GM21515 (cell line): ENCODE results near the gene GAS2L1.
A peak's percentile ranks its signal among the peaks of the same experiment; 100 is the strongest.

ENCODE experiments used
- ATAC-seq: cut with Tn5 transposase; IDR thresholded peaks from one replicate; pipeline ENCODE4 v1.9.1; 2021; ENCODE audit not compliant: unreplicated experiment

The GAS2L1 gene

DNA sequence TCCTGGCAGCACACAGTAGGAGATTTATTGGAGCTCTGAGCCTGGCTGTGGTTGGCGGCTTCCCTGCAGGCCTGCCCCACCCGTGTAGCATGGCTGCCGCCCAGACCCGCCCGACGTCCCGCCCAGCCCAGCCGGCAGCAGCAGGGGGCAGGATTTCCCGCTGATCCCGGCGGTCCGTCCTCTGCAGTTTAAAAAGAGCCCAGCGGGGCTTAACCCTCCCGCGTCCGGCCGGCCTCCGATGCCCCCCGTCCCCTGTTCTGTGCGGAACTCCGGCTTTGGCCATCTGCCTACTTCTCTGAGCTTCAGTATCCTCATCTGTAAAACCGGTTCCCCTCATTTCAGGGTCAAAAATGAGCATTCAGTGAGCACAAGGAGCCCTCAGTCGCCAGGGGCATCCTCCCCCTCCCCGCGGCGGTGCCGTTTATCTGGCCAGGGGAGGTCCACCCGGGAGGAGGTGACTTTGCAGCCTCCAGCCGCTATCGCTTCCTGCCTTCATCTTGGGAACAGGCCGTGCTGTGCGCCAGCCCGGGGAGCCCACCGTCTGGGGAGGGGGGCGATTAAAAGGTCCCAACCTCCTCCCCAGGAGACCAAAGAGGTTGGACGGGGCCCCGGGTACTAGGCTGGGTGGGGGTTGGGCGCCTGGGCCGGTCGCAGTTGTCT lies at the start of gene GAS2L1:
Gene GAS2L1 (plus strand): TSS at position 476 of the 660 bp plus-strand sequence. CDS start 1,456 bp downstream, outside the sequence.
- ATAC-seq, result no peak

DNA sequence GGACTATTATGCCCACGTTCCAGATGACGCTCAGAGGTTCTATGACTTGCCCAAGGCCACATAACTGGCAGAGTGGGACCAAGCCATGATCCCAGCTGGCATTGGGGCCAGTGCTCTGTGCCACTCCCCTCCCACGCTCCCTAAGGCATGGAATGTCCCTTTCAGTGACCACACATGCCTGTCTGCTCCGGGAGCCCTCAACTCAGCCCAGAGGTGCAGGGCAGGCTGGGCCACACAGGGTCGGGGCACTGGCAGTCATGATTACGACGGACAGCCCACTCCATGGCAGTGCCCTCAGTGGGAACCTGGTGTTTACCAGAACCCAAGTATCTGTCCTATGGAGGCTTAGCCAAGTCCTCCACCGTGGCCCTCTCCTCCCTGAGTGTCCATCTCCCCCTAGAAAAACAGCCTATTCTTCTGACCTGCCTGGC lies 48.7 kb upstream of the GAS2L1 start:
- ATAC-seq, result no peak

DNA sequence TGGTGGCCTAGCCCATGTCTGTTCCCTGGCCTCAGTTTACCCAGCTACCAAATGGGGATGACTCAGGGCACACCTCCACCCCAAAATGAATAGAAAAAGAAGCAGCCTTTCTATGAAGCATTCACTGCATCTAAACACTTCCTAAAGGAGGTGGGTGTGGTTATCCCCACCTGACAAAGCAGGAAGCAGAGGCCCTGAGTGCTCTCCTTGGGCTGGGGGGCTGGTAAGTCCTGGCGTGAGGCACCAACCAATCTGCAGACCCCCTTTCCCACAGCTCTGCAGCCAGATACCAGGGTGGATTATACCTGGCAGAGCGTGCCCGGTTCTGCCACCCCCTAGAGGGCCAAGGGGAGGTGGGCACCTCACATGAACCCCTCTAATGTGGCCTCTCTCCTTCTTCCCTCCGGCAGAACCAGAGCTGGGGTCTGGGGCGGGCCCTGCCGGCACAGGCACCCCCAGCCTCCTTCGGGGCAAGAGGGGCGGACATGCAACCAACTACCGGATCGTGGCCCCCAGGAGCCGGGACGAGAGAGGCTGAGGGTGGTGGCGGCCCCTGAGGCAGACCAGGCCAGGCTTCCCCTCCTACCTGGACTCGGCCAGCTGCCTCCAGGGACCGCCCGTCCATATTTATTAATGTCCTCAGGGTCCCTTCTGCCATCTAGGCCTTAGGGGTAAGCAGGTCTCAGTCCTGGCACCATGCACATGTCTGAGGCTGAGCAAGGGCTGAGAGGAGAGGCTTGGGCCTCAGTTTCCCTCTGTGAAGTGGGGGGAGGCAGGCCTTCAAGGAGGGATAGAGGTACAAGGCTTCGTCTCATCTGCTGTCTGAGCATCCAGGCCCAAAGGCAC lies 47.8 kb upstream of the GAS2L1 start:
- ATAC-seq, result no peak

DNA sequence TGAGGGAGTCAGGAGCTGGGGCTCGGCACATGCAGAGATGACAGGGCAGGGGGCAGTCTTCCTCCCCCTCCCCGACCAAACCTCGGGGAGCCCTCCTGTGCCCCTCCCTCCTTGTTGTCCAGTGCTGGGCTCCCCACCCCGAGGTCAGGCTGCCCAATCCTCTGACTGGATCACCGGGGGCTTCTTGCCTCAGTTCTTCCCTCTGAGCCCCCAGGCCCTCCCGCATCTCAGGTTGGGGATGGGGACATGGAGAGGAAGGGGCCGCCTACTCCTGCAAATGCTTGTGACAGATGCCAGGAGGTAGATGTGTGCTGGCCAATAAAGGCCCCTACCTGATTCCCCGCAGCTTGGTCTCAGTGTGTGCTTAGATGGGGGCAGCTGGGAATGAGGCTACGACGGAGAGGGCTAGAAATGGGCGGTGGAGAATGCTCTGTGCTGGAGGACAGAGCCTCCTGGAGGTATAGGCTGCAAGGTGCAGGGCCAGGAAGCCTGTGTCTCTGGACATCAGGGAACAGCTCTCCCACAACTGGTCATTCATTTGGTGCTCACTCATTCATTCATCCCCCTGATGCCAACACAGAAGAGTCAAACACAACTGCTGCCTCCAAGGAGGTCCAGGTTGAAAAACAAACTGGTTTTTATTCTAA lies 47.1 kb upstream of the GAS2L1 start:
- no peak for ATAC-seq

DNA sequence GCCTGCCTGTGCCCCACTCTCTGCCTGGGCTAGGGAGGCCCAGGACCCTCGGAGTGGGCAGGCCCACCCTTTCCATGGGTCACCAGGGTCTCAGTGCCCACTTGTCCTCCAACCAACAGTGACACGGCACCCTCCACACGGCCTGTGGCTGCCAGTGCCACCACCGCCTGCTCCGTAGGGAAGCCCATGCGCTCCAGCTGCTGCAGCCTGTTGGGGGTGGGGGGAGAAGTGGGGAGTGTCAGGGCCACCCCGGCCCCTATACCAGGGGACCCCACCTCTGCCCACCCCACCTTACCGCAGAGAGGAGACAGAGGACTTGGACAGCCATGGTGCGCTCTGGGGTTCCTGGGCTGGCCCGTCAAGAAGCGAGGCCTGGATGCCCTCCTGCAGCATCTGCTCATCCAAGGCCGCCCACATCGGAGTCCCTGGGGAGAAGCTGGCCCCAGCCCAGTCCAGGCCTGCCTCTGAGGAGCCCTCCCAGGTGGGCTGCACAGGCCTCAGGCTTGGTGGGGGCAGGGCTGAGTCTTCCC lies 46.4 kb upstream of the GAS2L1 start:
- ATAC-seq, result no peak

DNA sequence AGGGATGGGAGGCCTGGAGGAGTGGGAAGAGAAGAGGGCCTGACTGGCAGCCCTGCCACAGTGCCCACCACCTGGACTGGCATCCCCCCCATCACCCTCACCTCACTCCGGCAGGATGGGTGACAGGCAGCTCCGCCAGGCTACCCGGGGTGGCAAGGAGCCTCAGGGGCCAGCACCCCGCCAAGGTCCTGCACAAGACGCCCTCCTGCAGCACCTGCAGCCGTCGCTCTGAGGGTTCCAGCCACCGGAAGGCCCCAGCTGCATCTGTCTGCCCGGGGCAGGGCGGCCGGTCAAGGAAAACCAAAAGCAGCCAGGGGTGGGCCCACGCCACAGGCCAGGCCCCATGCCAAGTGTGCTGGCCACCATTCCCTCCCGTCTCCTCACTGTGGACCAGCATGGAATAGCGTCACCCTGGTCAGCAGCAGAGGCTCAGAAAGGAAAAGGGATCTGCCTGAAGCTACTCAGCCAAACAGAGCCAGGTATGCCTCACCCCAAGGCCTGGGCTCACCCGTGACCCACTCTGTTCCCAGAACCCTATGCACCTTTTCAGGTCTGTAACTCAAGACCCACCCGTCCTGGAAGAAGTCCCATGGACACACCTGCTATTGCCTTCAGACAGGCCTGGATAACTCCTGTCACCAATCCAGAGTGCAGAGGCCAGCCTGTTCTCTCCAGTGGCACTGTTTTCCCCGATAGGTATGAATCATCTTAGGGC lies 45.7 kb upstream of the GAS2L1 start:
- no peak for ATAC-seq

DNA sequence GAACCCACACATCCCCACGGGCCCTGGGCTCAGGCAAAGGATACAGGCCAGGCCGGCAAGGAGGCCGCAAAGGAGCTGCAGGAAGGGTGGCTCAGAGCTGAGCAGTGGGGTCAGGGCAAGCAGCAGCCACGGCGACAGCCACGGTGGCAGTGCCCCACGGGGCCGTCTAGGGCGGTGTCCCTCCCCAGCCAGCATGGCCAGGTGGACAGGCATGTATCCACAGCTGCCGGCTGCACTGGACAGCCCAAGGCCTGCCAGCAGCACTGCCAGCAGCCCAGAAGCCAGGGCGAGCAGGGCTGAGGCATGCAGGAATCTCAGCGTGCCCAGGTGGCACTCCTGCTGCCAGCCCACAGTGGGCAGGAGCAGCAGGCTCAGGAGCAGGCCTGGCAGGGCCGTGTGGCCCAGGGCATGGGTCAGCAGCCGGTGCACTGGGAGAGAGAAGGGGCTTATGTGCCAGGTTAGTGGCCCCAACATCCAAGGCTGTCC lies 42.6 kb upstream of the GAS2L1 start:
- ATAC-seq, result no peak

DNA sequence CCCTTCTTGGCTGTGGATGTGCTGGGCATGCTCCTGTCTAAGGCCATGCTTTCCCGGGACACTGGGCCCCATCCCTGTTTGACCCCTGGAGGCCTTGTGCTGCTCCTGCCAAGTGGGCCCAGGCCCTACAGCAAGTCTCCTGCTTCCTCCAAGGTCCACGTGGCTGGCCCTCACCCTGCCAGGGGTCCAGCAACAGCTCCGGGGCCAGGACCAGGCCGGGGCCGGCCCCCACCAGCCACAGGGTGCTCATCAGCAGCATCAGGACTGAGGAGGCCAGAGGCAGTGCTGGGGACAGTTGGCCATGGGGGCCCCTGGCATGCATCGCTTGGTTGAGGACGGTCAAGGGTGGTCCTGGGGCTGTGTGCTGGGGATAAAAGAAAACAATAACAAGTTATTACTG lies 41.1 kb upstream of the GAS2L1 start:
- no peak for ATAC-seq

DNA sequence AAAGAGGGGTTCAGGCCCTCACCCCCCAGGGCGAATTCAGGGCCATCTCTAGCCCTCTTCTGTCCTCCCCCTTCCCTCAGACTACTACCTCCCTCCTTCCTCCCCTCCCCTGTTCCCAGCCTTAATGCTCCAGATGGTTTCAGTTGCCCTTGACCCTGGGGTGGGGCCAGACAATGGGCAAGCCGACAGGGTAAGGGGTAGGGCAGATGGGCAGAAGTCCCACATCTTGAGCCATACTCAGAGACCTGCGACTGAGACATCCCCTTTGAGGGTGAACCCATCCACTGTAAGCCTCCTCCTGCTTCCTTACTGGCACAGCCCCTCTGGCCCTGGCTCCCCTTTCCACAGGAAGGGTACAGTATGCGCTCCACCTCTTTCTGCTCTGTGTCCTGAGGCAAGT lies 40.5 kb upstream of the GAS2L1 start:
- no peak for ATAC-seq

DNA sequence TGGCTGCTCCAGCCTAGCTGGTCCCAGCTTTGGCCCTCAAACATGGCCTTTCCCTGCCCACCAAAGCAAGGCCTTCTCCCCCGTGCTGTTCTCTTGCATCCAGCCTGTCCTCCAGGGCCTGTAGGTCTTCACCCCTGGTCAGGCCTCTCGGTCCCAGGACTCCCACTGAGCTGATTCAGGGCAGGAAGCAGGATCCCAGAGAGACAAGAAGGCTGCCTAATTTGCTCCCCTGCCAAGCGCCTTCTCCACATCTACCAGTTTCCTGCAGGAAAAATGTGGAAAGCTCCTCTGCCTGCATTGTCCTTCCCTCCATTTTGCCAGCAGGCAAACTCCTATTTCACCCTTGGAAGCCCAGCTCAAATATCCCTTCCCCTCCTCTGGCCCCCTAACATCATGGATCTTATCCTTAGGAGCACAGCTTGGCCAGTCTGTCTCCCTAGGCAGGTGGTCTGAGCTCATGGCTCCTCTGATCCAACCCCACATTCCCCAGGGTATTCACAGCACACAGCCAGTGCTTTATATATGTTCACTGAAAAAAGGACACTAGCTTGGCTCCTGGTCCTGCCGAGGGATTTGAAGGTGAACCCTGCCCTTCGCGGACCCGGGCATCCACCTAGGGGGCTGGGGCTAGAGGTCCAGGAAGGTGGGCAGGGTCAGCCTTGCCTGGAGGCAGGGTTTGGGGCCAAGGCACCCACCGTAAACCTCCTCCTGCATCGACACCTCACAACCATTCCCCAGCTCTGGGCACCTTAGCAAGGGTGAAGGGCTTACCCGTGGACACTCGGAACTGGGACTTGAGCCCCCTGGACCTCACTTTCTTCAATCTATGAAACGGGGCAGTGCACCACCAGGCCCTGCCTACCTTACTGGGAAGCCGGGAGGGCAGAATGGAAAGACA lies 39.6 kb upstream of the GAS2L1 start:
- ATAC-seq, result no peak

DNA sequence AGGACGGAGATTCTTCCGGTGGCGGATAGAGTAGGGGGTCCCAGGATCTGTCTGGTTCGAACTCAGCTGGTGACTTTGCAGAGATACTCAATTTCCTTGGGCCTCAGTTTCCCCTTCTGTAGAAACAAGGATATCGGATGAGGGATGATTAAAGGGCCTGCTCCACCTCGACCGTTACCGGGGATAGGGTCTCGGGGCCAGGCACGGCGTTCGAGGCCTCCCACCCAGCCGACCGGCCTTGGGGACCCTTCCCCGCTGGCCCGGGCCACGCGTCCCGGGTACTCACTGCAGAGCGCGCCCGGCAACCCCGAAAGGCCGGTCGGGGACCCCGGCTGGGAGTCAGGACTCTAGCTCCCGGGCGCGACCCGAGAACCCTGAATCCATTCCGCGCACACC lies 39.0 kb upstream of the GAS2L1 start:
- no peak for ATAC-seq

DNA sequence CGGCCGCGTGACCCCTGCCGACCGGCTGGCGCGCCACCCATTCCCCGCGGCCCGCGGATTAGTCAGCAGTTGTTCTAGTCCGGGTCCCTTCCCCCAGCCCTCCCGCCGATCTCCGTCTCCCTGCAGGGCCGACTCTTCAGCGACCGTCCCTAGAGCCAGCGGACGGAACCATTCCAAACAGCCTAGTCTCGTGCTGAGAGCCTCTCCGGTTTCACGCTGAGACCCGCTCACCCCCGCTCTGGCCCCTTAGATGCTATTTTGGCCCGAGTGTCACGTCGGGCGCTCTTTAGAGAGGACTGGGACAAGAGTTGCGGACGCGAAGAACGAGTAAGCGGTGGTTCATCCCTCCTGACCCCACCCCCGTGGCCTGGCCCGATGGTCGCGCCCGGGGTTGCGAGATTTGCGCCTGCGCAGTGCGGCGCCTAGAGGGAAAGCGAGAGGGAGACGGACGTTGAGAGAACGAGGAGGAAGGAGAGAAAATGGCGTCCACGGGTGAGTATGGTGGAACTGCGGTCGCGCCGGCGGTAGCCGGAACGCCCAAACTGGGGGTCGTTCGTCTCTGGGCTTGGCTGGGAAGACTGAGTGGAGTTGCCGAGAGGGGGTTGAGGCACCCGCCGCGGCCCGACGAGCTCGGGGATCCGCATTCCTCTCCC lies 38.5 kb upstream of the GAS2L1 start, which contains the start of the genes EWSR1 and RHBDD3:
Gene EWSR1 (plus strand): TSS at position 411 of the 653 bp plus-strand sequence. CDS start 69 bp downstream, at position 480.
Gene RHBDD3 (minus strand): TSS at position 124 of the 653 bp plus-strand sequence. CDS start 2,355 bp downstream, outside the sequence.
- ATAC-seq, result peak; percentile 84

DNA sequence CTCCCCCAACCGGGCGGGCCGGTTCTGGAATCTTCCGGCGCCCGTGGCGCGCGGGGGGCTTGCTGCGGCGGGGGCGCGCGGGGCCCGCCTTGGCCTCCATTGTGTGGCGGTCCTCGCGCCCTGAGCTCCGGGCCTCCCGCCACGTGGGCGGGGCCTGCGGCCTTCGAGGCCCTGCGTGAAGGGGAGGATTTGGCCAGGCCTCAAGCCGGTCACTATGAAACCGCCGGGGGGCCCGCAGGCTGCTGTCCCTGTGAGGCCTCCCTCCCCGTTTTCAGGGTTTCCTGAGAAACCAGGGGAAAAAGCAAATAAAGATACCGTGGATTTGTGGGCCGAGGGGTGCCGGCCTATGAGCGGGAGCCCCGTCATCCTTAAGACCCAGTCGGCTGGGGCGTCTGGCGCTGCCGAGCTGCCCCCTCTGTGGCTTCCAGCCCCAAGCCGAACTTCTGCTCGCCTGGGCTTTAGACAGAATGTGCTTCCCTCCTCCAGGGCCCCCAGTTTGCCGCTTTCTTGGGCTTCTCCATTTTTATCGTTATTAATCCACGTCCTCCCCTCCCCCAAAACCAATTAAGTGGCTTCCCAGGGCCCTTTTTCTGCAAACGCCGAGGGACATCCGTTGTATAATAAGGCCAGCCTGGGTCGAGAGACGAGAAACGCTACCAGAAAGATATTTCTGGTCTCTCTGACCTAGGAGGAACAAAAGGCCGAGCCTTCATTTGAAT lies 37.8 kb upstream of the GAS2L1 start:
- peak; percentile 19 for ATAC-seq

DNA sequence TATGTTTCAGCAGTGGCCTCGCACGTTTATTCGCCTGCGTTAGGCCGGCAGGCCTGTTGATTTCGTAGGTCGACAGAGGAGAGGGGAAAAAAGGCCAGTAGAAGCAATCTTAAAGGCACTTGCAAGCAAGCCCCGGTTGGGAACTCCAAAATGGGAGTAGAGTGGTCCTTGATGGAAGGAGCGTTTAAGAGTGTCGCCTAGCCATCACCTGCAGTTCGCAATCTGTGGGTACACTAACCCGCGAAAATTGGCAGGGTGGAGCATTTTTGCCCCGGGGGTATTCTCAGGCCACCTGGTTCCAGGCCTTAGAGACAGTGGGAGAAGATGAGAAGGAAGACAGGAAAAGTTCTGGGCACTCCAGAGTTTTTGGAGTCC lies 37.2 kb upstream of the GAS2L1 start:
- ATAC-seq, result no peak

DNA sequence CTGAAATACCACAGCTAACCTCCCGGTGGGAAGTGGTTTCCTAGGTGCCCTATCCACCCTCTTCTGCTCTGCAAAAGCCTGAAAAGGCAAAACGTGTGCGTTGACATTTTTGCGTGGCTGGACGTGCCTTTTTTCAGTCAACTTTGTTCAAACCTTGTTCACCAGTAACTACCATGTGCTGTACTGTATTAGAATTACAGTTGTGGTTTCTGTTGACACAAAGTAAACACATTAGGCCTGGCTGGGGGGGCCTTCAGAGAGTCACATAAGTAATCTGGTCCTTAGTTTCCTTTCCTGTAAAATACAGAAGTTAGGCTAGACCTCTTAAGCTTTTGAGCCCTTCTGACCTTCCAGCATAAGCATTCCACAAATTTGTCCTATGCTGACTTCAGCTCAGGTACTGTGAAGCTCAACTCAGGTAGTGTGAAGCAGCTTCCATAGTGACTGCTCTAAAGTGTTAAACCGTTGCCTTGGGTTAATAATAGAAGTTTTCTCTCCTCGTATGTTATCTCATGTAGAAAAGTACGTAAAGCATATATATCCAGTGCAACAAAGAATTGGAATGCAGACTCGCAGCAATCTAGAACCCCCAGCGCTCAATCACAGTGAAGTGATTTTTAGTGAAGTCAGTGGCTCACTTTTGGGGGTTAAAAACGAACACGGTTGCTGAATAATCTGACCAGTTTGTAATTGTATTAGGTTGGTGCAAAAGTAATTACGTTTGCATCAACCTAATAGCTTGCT lies 36.5 kb upstream of the GAS2L1 start:
- no peak for ATAC-seq

DNA sequence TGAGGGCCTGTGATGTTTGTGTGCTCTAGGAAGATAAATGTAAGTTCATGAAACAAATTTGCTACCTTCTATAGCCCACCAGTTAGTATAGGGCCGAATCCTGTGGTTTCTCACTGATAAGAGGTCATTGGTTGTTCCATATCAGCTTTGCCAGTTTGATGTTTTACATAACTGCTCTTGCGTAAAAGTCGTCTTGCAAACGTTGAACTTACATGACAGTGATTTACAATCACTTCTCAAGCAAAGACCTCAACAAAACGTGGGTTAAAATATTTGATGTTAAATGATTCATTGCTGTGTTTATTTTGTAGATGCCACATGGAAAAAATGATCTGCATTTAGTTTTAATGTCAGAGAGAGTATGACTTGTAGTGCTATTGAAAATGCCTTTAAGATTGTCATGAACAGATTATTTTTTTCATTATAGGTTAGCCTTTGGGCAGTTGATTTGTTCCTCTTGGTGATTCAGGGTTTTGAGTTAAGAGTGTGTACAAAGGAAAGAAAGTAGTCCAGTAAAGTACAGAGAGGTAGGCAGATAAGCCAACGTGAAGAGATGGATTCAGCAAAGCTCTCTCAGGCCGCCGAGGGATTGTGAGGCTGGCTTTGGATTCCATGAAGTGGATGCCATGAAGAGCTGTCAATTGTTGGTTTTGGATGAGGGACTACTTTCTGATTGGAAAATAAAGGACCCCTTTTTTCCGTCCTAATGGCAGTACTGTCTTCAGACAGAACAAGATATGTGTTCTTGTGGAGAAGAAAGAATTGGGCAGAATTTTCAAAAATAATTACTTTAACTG lies 35.8 kb upstream of the GAS2L1 start:
- no peak for ATAC-seq

DNA sequence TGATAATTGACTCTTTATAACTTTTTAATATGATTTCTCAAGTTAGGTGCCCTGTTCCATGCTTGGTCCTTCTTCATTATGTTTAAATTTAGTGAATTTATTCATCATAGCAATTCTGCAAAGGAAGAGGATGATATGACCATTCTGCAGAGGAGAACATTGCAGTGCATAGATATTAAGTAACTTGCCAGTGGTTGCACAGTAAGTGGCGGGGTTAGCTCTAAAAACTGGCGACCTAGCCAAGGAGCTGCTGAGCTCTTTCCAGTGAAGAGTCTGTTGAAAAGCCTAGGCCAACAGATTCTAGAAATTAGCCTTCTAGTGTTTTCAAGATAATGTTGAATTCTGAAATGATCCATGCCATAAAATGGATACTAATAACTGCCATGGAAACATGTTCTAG lies 33.8 kb upstream of the GAS2L1 start:
- ATAC-seq, result no peak
